ENCODE results near the gene PLEKHA5. TPM values are rescaled to one million over a fixed set of nuclear protein-coding genes. Genes with fewer than 3 reads are reported as not detected.

The PLEKHA5 gene
- polyA plus RNA-seq, 1 donor (not counting 4 experiments of a cell fraction or from before 2014, with no cell fraction given) = 21.7 TPM

DNA sequence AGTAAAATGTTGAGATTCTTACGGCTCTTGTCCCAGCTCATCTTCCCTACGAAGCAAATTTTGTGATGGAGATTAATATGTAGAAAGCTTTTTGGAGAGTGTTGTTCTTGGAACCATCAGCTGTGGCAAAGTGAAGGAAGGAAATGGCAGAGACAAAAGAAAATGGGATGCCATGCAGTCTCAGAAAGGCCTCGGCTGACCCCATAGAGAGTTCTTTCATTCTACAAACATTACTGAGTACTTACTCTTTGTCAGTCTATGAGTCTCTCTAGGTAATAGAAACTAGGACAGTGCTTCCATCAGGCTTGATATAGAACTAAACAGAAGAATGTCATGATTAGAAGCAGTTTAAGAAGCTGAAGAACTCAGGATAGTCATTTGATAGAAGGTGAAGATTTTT is 134.1 kb downstream of the PLEKHA5 start:
- Histone ChIP-seq H3K36me3 (ENCODE audit: control insufficient read depth in 2 of 2, extremely low read depth in 1 of 2, insufficient read depth in 2 of 2, low read length in 2 of 2) (no peaks in the 10 kb centered on the region), H3K4me3 (ENCODE audit: control insufficient read depth in 2 of 3, extremely low read depth in 1 of 3, insufficient read depth in 2 of 3, low read depth in 1 of 3, low read length in 3 of 3) (no peak overlapping the region), H3K27ac (ENCODE audit: control insufficient read depth, insufficient read depth, low read length) (no peak overlapping the region), H4K20me1 (ENCODE audit: control insufficient read depth, extremely low read depth, insufficient read depth, low read length) (no peaks in the 10 kb centered on the region), H3K9ac (ENCODE audit: control insufficient read depth, extremely low read depth, insufficient read depth, low read length) (no peak overlapping the region), H3K9me3 (ENCODE audit: control insufficient read depth, low read depth, low read length) (no peaks in the 10 kb centered on the region), H3K9me1 (ENCODE audit: control insufficient read depth, extremely low read depth, insufficient read depth, low read length) (no peaks in the 10 kb centered on the region), H3K4me2 (ENCODE audit: control insufficient read depth, extremely low read depth, insufficient read depth, low read depth, low read length) (no peak overlapping the region), H3K27me3 (ENCODE audit: control insufficient read depth, extremely low read depth, insufficient read depth, low read length) (no peaks in the 10 kb centered on the region), H3K4me1 (ENCODE audit: control insufficient read depth, extremely low read depth, insufficient read depth, low read length) (no peaks in the 10 kb centered on the region), H2AFZ (ENCODE audit: control insufficient read depth, low read length) (no peak overlapping the region), H3K79me2 (ENCODE audit: control insufficient read depth, insufficient read depth, low read length) (no peaks in the 10 kb centered on the region)
- dilution Hi-C loops (cut with MboI; ENCODE audit: extremely low pct_ligation_motif_present, low sequenced_read_pairs) = no loop called here
- TF ChIP-seq EZH2 (IDR thresholded peaks at IDR 0.05; ENCODE audit: low read length) = no peak
- TF ChIP-seq, protein P1, sequence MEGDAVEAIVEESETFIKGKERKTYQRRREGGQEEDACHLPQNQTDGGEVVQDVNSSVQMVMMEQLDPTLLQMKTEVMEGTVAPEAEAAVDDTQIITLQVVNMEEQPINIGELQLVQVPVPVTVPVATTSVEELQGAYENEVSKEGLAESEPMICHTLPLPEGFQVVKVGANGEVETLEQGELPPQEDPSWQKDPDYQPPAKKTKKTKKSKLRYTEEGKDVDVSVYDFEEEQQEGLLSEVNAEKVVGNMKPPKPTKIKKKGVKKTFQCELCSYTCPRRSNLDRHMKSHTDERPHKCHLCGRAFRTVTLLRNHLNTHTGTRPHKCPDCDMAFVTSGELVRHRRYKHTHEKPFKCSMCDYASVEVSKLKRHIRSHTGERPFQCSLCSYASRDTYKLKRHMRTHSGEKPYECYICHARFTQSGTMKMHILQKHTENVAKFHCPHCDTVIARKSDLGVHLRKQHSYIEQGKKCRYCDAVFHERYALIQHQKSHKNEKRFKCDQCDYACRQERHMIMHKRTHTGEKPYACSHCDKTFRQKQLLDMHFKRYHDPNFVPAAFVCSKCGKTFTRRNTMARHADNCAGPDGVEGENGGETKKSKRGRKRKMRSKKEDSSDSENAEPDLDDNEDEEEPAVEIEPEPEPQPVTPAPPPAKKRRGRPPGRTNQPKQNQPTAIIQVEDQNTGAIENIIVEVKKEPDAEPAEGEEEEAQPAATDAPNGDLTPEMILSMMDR (optimal IDR thresholded peaks at IDR 0.05 in 1 of 3, IDR thresholded peaks at IDR 0.05 in 1 of 3, conservative IDR thresholded peaks at IDR 0.05 in 1 of 3; ENCODE audit: extremely low read depth in 1 of 3, insufficient read depth in 2 of 3, low read length in 3 of 3) = no peak
- DNase-seq (ENCODE audit: low read depth, low spot score) (no peak), FAIRE-seq (no peak)

DNA sequence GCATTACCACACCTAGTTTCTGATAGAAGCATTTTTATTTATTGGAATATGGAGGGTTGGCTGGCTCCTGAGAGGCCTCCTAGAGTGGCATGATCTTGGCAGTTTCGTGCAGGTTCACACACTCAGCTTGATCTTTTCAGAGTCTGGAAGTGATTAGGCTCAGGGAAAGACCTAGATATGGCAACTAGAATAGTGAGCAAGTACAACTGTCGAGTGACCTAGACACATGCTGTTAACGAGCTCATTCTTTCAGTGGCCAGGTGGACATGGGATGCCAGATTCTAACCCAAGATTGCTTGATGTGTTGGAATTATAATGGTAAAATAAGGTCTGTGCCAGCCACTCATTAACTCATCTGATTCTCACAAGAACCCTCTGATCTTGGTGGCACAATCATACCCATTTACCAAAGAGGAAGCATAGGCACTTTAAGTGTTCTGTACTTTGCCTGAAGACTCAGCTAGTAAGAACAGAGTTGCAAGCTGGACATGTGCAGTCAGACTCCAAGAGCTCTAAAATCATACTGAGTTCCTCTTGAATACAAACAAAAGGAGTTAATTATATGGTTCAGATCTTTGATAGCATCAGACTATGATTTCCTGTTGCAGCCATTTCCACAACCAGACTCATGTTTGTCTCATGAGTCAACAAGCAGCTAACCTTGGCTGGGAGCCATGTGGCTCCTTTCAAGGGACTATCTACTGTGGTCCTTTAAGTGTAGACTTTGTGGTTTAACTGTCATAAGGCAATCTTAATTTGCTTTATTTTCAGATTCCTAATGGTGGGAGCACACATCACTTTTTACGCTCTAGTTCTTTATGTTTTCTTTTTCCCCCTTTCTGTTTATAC is 144.2 kb downstream of the PLEKHA5 start:
- H3K9ac ChIP-seq (ENCODE audit: control insufficient read depth, extremely low read depth, insufficient read depth, low read length) = no peak overlapping the region
- FAIRE-seq (peak; percentile 98), DNase-seq (ENCODE audit: low read depth, low spot score) (peak; percentile 44)
- peak overlapping the region; percentile 26 for H2AFZ ChIP-seq (ENCODE audit: control insufficient read depth, low read length)
- peaks cover 2% of the 10 kb centered on the region for H3K9me1 ChIP-seq (ENCODE audit: control insufficient read depth, extremely low read depth, insufficient read depth, low read length)
- peak overlapping the region; percentile 51 for H3K27ac ChIP-seq (ENCODE audit: control insufficient read depth, insufficient read depth, low read length)
- dilution Hi-C loops (cut with MboI; ENCODE audit: extremely low pct_ligation_motif_present, low sequenced_read_pairs) = no loop called here
- no peaks in the 10 kb centered on the region for H3K9me3 ChIP-seq (ENCODE audit: control insufficient read depth, low read depth, low read length)
- peaks cover 2% of the 10 kb centered on the region for H3K79me2 ChIP-seq (ENCODE audit: control insufficient read depth, insufficient read depth, low read length)
- H3K4me3 ChIP-seq (ENCODE audit: control insufficient read depth in 2 of 3, extremely low read depth in 1 of 3, insufficient read depth in 2 of 3, low read depth in 1 of 3, low read length in 3 of 3) = peak overlapping the region in 1 of 3 experiments; percentile 31
- no peaks in the 10 kb centered on the region for H3K27me3 ChIP-seq (ENCODE audit: control insufficient read depth, extremely low read depth, insufficient read depth, low read length)
- peaks cover 20% of the 10 kb centered on the region for H3K4me1 ChIP-seq (ENCODE audit: control insufficient read depth, extremely low read depth, insufficient read depth, low read length)
- no peaks in the 10 kb centered on the region for H4K20me1 ChIP-seq (ENCODE audit: control insufficient read depth, extremely low read depth, insufficient read depth, low read length)
- TF ChIP-seq, protein P1 (optimal IDR thresholded peaks at IDR 0.05 in 1 of 3, IDR thresholded peaks at IDR 0.05 in 1 of 3, conservative IDR thresholded peaks at IDR 0.05 in 1 of 3; ENCODE audit: extremely low read depth in 1 of 3, insufficient read depth in 2 of 3, low read length in 3 of 3) = no peak
- TF ChIP-seq EZH2 (IDR thresholded peaks at IDR 0.05; ENCODE audit: low read length) = no peak
- H3K36me3 ChIP-seq (ENCODE audit: control insufficient read depth in 2 of 2, extremely low read depth in 1 of 2, insufficient read depth in 2 of 2, low read length in 2 of 2) = peaks cover 2 to 9% of the 10 kb centered on the region in 2 experiments
- H3K4me2 ChIP-seq (ENCODE audit: control insufficient read depth, extremely low read depth, insufficient read depth, low read depth, low read length) = peak overlapping the region; percentile 67

All from keratinocyte (primary cell).